Embryonic facial prominence (tissue), 1 donor: ENCODE data around the gene ERVV-1.
"Not testable (repeated sequence)": the region's sequence is repeated elsewhere in the genome, so short reads cannot be mapped to it uniquely, and the experiment has no call there.

ENCODE experiments used
- DNase-seq: peaks from one replicate; pipeline ENCODE4 v3.0.0-alpha.2; 2016; ENCODE audit errors: extremely low spot score

ERVV-1 gene, protein sequence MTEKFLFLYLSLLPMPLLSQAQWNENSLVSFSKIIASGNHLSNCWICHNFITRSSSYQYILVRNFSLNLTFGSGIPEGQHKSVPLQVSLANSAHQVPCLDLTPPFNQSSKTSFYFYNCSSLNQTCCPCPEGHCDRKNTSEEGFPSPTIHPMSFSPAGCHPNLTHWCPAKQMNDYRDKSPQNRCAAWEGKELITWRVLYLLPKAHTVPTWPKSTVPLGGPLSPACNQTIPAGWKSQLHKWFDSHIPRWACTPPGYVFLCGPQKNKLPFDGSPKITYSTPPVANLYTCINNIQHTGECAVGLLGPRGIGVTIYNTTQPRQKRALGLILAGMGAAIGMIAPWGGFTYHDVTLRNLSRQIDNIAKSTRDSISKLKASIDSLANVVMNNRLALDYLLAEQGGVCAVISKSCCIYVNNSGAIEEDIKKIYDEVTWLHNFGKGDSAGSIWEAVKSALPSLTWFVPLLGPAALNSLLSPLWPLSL

GRCh38 chr19:53013621-53014020 is at the start of gene ERVV-1:
ERVV-1 (plus strand) TSS chr19:53013921; CDS start chr19:53014091, 170 bp downstream.
- DNase-seq, result no peak

DNA sequence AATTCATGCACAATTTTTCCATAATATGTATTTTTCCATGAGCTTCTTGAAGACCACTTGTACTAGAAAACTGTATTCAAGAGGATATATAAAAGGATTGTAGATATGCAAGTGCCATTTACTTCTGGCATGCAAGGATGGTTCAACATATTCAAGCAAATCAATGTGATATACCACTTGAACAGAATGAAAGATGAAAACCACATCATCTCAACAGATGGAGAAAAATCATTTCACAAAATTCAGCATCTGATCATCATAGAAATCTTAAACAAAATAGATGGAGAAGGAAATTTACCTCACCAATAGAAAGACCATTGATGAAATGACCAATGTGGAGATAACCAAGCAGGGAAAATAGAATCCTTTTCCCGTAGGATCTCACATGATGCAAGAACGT is 45.9 kb upstream of the ERVV-1 start:
- no peak for DNase-seq

DNA sequence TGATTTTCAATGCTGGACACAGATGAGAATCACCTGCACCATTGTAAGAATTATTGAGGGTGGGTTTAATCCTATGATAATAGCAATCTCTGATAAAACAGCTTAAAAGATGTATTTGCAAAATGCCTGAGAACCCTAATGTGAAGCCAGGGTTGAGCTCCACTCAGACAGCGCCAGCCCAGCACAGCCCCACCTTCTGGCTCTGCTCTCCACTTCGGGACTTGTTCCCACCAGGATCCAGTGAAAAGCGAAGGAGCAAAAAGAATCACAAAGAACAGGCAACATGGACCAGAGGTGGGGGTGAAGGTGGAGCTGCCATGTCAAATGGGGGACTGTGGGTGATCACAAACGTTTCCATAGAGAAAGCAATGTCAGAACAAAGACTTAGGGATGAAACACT is 32.4 kb upstream of the ERVV-1 start:
- DNase-seq, result no peak

- not testable (repeated sequence) for DNase-seq
Measured at GRCh38 chr19:52983167-52983566, 30.6 kb upstream of the ERVV-1 start.

DNA sequence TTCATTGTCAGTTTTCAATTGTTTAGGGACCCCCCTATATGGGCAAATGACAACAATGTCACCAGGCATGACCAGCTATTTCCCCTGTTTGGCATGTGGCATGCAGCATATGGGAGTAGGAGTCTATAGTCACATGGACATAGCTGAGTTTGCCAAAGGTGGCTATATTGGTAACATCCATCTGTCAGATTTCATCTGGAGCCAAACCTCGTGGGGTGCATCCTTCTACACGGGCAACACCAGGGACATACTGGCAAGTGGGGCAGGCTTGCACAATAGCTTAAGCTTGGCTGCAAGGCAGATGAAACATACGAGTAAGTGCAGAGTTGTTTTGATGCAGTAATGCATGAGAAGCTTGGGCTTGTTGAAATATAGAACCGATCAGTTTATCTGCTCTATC is 26.5 kb upstream of the ERVV-1 start:
- no peak for DNase-seq

DNA sequence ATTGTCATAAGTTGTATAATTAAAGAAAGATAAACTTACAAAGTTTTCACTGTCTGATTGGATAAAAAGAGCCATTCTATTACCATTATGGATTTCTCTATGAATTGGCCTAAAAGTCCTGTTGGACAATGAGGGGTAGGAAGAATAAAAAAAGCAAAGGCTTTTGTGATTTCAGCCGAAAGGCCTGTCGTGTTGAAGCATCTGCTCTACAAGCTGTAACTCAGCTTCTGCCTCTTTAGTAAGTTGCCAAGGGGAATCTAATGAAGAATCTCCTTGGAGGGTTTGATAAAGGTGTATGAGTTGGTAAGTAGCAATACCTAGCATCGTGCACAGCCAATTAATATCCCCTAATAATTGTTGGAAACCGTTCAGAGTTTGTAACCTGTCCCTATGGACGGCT is 25.2 kb upstream of the ERVV-1 start:
- DNase-seq, result no peak

DNA sequence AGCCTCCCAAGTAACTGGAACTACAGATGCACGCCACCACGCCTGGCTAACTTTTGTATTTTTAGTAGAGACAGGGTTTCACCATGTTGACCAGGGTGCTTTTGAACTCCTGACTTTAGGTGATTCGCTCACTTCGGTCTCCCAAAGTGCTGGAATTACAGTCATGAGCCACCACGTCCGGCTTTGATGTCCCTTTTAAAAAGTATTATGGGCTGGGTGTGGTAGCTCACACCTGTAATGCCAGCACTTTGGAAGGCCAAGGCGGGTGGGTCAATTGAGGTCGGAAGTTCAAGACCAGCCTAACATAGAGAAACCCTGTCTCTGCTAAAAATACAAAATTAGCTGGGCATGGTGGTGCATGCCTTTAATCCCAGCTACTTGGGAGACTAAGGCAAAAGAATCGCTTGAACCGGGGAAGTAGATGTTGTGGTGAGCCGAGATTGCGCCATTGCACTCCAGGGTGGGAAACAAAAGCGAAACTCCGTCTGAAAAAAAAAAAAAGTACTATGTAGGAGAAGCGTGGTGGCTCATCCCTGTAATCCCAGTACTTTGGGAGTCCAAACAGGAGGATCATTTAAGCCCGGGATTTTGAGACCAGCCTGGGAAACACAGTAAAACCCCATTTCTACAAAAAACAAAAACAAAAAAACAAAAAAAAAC is 22.8 kb upstream of the ERVV-1 start:
- DNase-seq, result no peak

DNA sequence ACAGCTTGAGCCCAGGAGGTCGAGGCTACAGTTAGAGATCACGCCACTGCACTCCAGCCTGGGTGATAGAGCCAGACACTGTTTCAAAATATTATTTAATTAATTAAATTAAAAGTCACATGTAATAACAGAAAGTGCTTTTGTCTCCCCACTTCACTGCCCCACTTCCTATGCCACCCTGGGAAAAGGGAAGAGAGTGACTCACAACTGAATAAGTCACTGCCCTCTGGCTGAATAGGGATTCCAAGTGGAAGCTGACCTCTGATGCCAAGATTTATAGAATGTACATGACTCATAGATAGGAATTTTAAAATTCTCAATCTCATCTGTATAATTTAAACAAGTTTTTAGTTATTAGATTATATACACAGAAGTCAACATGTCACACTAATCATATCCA is 22.2 kb upstream of the ERVV-1 start:
- DNase-seq, result no peak

DNA sequence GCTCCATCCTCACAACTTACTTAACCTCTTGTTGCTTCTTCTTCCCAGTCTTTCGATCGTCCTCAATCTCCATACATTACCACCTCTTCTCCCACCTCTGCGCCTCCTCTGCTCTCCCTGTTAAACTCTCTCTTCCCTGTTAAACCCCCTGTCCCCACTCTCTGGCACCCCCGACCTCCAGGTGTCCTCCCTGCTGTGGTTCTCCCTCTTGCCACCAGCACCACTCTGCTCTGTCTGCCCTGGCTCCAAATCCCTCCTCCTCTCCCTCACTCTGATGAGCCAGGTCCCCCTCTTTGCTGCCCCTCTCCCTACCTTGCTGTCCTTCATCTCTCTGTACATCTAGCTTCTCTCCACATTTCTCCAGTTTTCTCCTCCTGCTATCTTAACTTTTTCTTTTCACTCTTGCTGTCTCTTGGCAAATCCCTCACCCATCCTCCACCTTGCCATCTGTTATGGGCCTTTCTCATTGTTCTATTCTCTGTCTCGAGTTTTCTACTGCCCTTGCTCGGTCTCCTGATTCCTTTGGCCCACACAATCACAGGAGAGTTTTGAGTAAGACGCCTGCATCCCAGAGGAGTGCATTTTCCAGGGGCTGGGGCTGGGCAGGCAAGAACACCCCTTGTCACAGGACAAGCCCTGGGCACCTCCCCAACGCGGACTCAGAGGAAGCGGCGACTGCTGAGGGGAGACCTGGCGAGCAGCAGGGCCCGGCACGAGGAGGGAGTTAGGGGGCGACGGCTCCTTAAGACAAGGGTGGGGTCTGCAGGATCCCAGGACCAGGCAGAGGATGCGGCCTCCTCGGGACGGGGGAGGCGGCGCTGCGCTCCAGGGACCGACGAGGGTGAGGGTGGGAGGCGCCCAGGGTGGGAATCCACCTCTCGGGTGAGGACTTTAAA is 21.4 kb upstream of the ERVV-1 start:
- no peak for DNase-seq

GRCh38 chr19:52993342-52994178 is 20.2 kb upstream of the ERVV-1 start:
- peak; percentile 60 for DNase-seq

DNA sequence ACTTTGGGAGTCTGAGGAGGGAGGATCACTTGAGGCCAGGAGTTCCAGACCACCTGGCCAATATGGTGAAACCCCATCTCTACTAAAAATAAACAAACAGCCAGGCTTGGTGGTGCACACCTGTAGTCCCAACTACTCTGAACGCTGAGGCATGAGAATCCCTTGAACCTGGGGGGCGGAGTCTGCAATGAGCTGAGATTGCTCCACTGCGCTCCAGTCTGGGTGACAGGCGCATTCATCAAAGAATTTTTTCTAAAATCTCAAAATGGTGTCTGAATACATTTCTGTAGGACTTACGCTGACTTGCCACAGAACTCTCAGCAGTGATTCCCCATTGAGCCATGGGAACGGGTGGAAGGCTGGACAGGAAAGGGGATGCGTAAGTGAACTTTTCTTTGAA is 18.0 kb upstream of the ERVV-1 start:
- DNase-seq, result no peak

DNA sequence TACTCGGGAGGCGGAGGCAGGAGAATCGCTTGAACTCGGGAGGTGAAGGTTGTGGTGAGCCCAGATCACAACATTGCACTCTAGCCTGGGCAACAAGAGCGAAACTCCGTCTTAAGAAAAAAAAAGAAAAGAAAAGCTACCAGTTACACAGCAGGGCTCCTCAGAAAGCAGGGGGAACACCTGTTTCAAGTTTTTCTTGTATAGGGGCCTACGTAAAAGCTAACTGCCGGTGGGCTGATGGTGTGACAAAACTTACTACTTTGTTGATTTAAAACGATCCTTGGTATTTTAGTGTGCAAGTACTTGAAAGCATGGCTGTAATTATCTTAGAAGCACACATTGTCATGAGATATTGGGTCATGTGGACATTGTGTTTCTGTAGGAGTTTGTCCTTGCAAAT is 15.7 kb upstream of the ERVV-1 start:
- no peak for DNase-seq

DNA sequence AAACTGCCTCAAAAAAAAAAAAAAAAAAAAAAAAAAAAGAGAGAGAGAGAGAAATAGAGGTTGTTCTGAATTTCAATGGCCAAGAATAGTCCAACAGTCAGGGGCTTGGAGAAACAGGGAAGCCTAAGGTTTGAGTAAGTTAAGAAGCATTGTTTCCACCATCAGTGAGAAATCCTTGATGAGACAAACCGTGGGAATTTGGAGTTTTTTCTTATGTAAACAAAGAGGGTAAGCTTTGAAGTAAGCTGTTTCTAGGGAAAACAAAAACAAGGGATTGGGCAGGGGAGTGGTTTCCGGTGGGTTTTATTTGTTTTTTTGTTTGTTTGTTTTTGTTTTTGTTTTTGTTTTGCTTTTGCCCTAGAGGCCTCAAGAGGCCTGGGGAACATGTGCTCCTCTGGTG is 11.2 kb upstream of the ERVV-1 start:
- DNase-seq, result no peak

DNA sequence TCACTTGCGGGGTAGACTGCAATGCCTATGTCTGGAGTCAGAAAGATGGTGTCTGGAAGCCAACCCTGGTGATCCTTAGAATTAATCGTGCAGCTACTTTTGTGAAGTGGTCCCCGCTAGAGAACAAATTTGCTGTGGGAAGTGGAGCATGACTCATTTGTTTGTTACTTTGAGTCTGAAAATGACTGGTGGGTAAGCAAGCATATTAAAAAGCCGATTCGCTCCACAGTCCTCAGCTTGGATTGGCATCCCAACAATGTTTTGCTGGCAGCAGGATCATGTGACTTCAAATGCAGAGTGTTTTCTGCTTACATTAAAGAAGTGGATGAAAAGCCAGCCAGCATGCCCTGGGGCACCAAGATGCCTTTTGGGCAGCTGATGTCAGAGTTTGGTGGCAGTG is 9.5 kb upstream of the ERVV-1 start:
- DNase-seq, result no peak

- DNase-seq, result no peak
Measured at GRCh38 chr19:53007200-53007599, 6.5 kb upstream of the ERVV-1 start.

GRCh38 chr19:53007606-53008005 is 6.1 kb upstream of the ERVV-1 start:
- DNase-seq, result no peak

- DNase-seq, result no peak
Measured at GRCh38 chr19:53008061-53008778, 5.5 kb upstream of the ERVV-1 start.

DNA sequence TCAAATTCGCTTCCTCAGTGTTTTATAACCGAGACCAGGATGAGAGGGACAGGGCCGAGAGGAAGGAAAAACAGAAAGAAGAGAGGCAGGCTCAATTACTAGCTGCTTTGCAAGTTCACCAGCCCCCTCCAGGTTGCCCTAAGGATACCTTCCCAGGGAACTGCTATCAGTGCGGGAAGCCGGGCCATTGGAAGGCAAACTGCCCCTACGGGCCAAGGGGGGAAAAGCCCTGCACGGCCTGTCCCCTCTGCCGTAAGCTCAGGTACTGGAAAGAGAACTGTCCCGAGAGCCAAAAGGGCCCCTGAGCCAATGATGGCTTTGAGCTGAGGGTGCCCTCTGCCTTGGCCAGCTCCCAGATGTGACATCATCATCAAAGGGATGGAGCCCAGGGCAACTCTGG is 3.2 kb upstream of the ERVV-1 start:
- no peak for DNase-seq

- no peak for DNase-seq
Measured at GRCh38 chr19:53012006-53012405, 1.7 kb upstream of the ERVV-1 start.

GRCh38 chr19:53015159-53015558 is 1.4 kb downstream of the ERVV-1 start:
- no peak for DNase-seq

DNA sequence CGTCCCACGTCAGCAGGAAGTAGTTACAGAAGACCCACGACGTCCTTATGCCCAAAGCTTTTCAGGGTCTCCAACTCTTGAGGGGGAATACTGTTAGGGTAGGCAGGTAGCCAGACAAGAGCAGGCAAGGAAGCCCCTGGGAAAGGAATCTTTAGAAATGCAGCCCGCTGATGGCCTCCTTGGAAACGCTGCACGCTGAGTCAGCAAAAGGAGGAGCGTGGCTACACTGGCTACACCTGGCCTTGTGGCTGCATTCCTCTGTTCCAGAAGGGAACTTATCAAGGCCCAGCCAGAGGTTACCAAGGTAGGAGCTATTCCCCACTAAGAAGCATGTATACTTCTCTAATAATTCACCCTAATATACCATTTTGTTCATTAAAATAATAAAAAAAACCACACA is 2.0 kb downstream of the ERVV-1 start:
- no peak for DNase-seq
